ENCODE data around the gene CCDC177.

CCDC177 gene

DNA sequence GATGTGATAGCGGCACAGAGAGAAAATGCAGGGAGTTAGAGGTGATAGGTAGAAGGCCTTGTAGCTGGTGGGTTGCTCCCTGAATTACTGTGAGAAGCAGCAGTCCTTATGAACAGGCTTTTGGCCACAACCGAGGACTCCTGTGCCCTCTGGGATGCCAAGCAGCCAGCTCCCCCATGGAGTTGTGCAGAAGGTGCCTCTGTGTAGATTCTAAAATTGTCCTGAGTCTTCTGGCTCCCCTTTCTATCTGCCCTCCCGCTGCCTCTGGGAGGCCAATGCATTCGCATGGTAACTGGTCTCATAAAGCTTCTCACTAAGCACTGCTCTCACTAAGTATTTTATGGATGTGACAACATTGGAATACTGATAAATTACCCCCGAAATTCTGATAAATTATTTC is 20.7 kb upstream of the CCDC177 start:
- no peak for DNase-seq

DNA sequence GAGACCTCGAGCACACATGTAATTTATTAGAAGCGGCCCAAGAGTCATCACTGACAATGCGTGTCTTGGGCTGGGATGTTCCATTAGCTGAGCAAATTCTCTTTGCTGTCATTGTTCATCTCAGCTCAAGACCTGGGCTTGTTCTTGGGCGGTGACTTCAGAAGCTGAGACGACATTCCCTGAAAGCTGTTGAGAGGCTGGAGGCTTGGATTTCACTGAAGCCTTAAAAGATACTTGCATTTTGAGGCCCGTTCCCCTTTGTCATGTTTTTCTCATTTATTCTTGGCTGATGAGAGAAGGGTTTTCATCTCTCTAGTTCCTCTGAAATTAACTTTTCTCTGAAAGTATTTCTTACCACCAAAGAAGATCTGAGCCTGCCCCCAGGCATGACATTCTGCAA is 20.2 kb upstream of the CCDC177 start:
- DNase-seq: no peak

DNA sequence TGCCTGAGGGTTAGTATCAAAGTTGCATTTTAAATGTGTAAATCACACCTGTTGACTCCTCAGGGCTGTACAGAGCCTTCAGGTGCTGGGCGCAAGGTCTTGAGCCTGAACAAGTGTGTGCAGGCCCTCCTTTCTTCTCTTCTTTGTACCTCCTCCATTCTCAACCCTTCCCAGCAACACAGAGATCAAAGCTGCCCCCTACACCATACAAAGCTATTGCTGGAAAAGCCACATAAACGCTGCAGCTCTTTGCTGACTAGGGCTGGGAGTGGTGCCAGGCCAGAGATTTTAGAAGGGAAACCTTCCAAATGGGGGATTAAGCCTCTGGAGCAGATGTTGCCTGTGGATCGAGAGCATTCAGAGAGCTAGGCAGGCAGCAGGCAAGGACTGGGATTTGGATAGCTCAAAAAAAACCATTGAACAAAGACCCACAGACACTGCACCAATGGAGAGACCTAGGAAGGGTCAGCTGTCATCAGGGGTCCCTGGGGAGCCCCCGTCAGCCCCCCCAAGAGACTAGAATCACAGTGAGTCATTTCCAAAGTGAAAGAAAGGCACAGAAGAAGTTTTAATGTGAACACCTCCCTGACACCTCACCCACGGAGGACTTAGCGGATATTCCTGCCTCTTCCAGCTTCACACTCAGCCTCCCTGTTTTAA is 18.5 kb upstream of the CCDC177 start:
- DNase-seq: peak; percentile 96

DNA sequence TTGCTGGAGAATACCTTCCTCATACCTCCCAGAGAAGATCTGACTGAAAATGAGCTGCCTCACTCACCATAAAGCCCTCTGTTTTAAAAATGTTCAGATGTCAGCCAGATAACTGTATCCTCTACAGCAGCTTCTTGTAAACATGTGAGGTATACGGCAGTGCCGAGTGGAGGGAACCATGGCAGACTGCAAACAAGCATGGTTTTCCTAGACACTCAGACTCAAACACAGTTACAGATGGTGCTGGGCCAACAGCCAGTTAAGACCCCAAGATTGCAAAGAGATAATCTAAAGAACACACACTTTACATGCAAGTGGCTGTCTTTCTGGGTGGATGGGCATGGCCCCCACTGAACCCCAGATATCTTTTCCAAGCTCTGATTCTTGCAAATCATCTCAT is 16.6 kb upstream of the CCDC177 start:
- peak; percentile 50 for DNase-seq

DNA sequence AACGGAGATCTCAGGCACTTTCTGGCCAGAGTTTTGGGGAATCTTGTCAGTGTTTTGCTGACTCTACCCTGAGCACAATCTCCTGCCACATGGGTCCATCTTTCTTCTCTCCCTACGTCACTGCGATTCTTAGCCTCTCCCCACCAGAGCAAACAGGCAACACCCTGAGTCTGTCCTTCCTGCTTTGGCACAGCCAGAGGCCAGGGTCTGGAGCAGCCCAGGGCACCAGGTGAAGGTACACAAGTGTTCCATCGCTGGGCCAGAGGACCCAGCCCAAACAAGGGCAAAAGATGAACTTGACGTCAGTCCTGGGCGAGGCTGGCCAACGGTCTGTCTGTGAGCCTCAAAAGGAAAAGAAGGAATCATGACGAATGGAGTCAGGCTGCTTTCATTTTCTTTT is 12.7 kb upstream of the CCDC177 start:
- no peak for DNase-seq

DNA sequence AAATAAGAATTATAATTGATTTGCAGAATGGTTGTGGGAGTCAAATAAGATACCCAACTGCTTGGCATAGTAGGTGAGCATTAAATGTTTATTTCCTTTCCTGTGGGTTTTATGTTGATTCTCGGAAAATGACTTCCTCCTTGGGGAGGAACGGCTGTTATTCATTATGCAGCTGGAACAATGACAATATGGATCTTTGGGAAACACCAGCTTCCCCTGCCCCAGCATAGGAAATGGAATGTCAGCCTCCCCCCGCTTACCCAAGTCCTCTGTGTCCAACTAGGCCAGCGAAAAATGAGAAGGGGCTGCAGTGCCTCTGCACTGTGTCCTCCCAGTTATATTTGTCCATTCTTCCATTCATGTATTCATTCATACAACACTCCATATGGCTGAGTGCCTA is 11.7 kb upstream of the CCDC177 start:
- no peak for DNase-seq

DNA sequence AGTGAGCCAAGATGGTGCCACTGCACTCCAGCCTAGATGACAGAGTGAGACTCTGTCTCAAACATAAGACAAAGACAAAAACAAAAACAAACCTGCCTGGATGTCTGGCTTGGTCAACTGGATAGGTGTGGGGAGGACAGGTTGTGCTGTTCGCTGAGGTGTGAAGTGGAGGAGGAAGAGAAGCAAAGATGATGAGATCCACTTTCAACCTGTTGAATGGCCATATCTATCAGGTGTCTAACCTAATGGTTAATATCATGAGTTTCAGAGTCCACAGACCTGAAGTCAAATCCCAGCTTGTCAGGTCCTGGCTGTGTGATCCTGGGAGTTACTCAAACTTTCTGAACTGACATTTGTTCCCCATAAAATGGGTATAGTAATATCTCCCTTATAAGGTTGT is 9.7 kb upstream of the CCDC177 start:
- no peak for DNase-seq

DNA sequence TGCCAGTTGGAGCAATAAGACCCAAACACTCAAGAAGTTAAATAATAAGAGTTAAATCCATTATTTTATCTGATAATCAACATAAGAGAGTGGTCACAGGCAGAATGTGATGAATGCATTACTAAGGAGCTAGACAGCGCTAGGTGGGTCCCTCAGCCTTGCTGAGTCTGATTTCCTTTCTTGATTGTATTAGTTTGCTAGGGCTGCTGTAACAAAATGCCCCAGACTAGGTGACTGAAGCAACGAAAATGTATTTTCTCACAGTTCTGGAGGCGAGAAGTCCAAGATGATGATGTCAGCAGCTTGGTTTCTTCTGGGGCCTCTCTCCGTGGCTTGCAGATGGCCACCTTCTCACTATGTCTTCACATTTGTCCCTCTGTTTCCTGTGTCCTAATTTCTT is 8.2 kb upstream of the CCDC177 start:
- no peak for DNase-seq

DNA sequence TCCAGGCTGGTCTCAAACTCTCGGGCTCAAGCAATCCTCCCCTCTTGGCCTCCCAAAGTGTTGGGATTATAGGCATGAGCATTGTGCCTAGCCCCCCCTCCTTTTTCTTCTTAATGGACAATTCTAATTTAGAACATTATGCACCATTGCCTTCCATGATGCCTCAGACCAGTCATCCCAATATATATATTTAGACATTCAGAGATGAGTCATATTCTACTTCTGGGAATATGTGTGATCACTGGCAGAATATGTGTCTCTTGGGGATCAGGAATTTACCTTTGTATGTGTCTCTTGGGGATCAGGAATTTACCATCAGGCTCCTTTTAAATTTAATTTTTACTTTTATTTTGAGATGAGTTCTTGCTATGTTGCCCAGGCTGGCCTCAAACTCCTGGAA is 7.5 kb upstream of the CCDC177 start:
- DNase-seq: no peak

DNA sequence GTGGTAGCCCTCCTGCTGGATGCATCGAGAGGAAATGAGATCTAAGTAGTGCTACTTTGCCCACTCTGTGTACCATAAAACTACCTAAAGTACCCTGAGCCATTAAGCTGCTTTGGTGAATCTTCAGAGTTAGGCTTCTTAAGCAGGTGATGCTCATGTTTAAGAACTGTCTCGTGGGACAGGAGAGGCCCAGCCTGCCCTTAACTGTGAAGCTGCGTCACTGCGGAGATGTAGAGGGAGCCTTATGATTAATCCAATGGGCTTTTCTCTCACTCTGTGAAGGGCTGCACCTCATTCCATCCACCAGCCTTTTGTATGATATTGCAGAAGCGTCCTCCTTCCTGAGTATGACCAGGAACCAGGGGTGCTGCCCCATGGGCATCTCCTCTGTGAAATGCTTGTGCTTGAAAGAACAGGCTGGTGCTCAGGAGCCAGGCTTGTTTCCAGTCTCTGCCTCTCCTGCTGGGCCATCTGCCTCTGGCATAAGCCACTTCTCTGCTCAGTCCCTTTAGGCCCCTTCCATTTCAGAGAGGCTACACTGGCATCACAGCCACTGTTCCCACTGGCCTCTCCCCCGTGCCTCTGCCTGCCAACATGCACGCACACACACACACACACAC is 6.8 kb upstream of the CCDC177 start:
- DNase-seq: no peak

DNA sequence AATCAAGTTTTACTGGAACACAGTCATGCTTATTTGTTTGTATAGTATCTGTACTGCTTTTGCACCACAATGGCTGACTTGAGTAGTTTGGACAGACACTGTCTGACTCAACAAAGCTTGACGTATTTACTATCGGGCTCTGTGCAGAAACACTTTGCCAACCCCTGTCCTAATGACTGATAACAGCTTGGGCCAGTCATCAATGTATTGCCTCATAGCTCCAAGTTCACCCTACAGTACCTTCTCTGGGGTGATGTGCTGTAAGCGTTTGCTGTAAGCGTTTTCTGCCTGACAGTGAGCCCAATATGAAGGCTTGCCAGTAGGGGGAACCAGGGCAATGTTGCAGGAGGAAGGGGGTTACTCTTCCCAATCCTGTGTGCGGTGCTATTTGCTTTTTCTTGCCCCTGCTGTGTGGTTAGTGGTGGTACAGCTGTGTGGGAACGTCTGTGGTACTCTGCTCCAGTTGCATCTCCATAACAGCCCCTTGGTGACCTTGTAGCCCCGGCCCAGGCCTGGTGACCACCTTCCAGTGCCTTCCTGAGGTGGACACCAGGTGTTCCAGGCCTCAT is 5.4 kb upstream of the CCDC177 start:
- DNase-seq: peak; percentile 74

DNA sequence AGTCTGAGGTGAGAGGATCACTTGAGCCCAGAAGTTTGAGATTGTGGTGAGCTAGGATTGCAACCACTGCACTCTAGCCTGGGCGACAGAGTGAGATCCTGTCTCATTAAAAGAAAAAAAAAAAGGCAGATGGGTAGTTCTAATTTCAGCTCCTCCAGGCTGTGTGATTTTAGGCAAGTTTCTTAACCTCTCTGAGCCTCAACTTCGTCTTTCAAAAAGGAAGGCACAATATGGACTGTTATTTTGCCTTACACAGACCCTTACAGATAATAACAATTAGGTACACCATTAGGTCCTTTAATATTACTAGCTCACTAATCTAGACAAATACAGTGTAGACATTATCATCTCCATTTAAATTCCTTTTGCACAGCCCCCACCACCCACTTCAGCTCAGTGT is 4.8 kb upstream of the CCDC177 start:
- no peak for DNase-seq

DNA sequence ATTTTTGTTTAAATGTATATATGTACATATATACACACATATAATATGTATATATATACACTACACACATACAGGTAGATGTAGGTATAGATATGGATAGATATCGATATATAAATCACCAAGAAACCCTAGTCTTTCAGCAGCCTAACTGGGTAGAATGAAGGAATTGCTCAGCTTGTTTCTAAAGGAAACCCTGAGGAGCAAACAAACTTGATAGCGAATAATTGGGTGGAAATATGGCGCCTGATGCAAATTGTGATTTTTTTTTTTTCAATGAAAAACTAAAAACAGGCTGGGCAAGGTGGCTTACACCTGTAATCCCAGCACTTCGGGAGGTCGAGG is 254 bp upstream of the CCDC177 start:
- DNase-seq: no peak

DNA sequence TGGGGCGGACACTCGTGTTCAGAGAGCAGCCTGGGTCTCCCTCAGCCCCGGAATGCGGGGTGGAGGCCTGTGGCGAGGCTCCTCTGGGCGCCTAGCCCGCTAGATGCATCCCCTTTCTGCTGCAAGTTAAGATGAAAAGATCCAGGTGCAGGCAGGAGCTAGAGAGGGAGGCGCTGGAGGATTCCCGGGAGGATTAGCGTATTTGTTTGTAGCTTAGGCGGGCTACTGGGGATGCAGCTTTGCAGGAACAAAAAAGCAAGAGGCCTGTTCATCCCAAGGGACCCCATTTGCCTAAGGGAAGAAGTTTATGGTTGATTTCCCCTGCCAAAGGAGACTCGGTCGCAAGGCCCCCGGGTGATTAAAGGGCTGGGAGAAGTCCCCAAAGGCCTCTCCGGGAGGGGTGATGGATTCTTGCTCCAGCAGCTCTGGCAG is 824 bp downstream of the CCDC177 start:
- DNase-seq: peak; percentile 75

DNA sequence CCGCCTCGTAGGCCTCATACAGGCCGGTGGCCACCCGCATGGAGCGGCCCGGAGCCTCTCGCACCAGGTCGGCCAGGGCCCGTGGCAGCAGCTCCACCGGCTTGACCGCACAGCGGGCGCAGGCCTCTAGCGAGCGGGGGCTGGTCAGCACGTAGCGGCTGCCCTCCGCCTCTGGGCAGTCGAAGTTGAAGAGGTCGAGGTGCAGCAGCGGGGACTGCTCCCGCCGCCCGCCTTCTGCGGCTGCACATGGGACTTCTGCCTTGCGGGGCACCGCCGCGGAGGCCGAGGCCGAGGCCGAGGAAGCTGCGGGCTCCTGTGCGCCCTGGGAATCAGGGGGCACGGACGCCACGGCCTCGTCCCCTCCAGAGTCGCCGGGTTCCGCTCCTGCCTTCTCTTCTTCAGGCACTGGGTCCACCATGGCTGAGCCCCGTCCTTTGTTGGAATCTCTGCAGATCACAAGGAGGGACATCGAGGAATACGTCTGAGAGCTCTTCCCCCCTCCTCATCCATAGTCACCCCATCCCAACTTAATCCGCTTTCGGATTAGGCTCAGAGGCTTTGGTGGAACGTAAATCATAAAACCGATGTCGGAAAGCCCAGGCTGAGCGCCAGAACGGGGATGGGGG is 1.4 kb downstream of the CCDC177 start:
- DNase-seq: no peak

DNA sequence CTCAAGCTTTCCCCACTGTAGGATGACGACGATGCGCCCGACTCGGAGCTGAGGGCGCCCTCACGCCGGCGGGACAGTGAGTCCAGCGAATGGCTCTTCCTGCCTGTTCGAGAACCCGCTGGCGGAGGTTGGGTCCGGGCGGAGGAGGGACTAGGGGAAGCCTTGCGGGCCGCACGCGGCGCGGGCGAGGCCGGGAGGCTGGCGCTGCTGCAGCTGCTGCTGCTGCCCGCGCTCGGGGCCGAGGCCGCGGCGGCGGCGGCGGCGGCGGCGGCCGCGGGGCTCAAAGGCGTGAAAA is 1.9 kb downstream of the CCDC177 start:
- no peak for DNase-seq

DNA sequence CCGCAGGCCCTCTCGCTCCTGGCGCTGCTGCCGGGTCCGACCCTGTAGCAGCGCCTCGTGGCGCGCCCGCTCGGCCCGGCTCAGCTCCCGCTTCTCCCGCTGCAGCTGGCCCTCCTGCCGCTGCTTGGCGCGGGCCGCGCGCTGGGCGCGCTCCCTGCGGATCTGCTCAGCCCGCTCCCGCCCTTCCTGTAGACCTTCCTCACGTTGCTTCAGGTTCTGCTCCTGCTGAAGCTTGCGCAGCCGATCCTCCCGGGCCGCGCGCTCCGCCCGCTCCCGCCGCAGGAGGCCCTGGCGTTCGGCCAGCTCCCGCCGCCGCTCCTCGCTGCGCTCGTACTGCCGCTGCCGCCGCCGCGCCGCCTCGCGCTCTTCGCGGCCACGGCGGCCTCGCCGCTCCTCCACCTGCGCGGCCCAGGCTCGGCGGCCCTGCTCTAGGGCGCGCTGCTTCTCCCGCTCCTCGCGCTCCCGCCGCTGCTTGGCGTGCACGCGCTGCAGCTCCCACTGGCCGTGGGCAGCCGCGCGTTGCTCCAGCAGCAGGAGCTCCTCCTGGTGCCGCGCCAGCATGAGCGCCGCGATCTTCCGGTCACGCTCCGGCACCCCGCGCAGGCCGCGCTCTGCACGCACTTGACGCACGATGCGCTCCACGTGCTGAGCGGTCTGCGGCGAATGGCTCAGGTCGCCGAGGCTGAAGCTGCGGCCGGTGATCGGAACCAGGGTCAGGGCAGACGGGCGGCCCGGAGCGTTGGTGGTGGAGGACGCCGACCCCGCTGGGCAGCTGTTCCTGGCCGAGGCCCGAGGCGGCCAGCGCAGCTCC is 2.4 kb downstream of the CCDC177 start:
- DNase-seq: no peak

DNA sequence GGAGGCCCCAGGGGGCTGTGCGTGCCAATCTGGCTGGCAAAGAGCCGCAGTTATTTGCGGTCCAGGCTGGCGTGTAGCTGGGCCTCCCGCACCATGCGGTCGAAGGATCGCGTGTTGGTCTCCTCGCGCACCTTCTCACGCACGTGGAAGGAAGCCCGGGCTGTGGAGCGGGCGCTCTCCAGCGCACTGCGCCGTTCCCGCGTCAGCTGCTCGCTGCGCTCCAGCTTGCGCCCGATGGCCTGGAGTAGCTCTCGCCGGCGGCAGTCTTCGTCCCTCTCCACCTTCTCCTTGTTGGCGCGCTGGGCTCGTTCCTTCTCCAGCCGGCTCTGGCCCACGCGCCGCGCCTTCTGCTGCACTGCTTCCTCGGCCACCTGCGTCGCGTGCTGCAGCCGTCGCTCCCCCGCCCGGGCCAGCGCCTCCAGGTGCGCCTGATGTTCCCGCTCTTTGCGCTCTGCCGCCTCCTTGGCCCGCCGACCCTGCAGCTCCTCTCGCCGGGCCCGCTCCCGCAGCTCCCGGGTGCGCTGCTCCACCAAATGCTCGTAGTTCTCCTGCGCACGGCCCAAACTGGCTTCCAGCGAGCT is 3.1 kb downstream of the CCDC177 start:
- DNase-seq: no peak

DNA sequence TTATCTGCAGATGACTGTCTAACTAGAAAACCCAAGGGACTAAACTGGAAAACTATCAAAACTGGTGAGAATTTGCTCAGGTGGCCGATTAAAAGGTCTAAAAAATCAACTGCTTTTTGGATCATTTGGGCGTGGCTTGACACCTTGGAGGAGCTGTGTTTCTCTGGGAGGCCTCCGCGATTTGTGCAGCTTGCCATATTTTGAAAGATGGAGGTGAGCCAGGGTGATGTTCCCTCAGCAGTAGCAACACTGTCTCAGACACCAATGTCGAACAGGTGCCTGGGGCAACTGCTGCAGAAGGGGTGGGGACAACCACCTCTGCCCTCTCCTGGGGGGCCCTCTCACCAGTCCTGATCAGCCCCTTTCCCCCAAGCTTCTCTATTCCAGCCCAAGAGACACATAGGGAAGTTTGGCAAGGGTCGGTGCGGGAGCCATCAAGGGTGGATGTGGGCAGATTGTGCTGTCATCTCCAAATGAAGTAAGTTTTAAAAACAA is 3.8 kb downstream of the CCDC177 start:
- no peak for DNase-seq

DNA sequence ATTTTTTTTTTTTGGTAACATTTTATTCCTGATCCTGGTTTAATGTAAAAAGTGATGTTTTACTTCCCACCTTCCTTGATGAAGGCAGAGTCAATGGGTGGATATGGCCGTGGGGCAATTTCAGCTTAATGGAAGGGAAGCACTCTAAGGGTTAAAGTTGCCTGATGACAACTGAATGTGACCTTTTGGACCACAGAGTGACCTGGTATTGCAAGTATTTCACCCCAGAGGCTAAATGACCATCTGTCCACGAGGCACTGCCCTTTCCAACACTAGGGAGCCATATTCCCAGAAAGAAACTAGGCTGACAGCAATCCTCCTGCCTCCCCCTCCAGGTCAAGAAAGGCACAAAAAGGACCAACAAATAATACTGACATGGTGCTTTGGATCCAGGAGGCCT is 4.8 kb downstream of the CCDC177 start:
- DNase-seq: no peak

DNA sequence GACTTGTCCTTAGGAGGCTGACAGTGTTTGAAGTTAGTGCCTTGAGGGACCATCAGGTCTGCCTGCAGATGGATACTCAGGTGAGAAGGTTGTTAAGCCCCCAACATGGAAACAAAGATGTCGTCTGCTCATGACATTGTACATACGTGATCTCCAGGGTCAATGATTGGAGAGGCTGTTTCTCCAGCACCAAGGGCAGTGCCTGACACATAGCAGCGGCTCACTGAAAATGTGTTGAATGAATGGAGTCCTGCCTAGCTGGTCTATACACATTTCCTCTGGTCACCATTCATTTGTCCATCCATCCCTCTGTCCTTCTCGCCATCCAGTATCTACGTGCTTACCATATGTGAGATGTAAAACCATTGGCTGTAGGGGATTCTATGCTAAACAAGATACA is 7.1 kb downstream of the CCDC177 start:
- no peak for DNase-seq

DNA sequence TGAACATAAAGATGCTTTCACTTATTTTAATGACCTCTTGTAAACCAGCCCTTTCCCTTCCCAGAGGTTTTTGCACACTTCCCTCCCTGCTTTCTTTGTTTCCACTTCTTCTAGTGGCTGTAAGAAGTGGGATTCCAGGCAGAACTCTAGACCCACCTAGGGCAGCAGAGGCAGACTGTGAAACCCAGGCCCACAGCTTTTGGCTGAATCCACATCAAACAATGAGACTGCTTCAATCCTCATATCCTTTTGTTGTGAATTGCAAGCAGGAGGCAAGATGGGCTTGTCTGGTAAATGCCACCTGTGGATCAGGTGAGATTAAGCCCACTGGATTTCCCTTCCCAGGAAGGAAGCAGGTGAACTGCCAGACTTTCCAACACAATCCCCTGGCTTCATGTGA is 12.8 kb downstream of the CCDC177 start:
- DNase-seq: no peak

DNA sequence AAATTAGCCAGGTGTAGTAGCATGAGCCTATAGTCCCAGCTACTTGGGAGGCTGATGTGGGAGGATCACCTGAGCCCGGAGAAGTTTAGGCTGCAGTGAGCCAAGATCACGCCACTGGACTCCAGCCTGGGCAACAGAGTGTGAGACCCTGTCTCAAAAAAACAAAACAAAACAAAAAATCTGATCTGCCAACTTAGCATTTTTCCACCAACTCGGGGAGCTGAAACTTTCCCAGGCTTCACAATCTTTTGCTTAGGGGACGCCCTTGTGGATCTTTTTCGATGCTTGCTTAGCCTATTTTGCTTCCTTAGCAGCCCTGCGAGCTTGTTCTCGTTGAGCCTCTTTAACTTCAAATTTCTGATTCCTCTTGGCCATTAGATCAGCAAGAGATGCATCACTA is 13.8 kb downstream of the CCDC177 start:
- DNase-seq: no peak
